ENCODE measurements around the gene KCTD1.

KCTD1 gene

DNA sequence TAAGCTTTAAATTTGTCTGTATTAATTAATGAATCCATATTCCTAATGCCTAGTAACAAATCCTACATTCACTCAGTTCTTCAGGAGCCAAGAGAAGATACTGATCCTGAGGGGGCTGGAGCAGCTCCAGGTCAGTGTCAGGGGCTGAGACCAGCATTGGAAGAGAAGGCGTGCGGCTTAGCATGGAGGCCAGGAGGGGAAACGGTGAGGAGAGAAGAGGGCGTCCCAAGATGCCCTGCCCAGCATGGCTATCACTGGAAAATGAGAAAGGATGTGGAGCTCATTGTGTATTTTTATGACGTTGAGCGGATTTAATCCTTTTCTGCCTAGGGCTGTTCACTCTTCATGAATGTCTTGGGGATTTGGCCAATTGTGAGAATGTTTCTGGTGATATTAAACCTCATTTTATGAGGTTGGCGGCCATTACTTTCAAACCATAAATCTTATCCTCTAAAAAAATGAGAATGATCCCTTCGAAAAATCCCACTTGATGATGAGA, 131.7 kb downstream of the KCTD1 start:
- H3K4me3 ChIP-seq (ENCODE audit: low read length), result no peak overlapping the region
- TF ChIP-seq ZNF274 (IDR thresholded peaks at IDR 0.05; ENCODE audit: low read depth, low read length), result no peak

DNA sequence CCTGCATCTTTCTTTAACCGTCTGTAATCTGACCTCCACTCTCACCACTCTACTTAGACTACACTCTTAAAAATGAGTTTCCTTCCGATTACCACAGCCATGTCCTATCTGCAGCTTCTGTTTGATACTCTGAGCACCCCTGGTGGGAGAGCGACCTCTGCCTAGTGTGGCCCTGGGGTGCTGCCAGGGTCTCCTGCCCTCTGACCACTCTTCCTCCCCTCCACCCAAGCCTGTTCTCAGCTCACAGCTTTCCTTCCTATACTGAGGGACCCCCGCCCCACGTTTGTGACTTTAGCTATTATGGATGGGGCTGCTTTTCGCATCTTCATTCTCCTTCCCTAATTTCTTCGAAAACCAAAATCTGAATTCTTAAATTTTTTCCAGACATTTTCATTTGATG, 132.7 kb downstream of the KCTD1 start:
- H3K4me3 ChIP-seq (ENCODE audit: low read length), result no peak overlapping the region
- no peak for TF ChIP-seq ZNF274 (IDR thresholded peaks at IDR 0.05; ENCODE audit: low read depth, low read length)

DNA sequence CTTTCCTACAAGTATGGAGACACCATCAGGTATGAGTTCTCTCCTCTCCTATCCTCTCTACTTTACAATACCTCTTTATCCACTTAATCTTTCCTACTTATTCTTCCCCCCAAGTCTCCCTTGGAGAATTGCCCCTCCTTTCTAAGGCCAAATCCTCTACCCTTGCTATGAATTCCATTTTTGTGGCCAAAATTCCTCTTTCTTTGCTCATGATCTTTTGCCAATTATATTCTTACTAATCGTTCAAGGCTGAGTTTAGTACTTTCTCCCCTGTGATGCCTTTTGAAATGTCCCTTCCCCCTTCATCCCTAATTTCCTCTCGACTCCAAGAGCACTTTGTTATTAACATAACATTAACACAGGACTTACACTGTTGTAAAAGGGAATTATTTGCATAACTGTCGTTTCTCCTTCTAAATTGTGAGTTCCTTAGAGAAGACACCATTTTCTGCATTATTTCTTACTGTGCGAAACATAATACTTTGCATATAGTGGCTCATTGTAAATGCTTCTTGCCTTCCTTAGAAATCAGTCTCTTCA, 133.4 kb downstream of the KCTD1 start:
- TF ChIP-seq ZNF274 (IDR thresholded peaks at IDR 0.05; ENCODE audit: low read depth, low read length), result no peak
- no peak overlapping the region for H3K4me3 ChIP-seq (ENCODE audit: low read length)

DNA sequence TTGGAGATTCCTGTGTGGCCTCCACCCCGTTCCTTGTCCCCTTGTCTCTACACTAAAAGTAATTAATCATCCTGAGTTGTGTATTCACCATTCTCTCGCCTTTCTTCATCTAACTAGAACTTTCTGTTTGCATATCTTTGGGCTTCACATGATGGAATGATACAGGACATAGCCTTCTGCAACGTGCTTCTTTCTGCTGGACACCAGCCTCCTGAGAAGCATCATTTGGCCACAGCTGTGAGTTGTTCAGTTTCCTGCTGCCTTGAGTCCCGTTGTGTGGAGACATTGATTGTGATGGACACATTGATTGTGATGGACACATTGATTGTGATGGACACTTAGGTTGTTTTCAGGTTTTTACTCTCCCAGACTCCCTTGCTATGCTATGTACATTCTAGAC, 139.3 kb downstream of the KCTD1 start:
- no peak for TF ChIP-seq ZNF274 (IDR thresholded peaks at IDR 0.05; ENCODE audit: low read depth, low read length)

DNA sequence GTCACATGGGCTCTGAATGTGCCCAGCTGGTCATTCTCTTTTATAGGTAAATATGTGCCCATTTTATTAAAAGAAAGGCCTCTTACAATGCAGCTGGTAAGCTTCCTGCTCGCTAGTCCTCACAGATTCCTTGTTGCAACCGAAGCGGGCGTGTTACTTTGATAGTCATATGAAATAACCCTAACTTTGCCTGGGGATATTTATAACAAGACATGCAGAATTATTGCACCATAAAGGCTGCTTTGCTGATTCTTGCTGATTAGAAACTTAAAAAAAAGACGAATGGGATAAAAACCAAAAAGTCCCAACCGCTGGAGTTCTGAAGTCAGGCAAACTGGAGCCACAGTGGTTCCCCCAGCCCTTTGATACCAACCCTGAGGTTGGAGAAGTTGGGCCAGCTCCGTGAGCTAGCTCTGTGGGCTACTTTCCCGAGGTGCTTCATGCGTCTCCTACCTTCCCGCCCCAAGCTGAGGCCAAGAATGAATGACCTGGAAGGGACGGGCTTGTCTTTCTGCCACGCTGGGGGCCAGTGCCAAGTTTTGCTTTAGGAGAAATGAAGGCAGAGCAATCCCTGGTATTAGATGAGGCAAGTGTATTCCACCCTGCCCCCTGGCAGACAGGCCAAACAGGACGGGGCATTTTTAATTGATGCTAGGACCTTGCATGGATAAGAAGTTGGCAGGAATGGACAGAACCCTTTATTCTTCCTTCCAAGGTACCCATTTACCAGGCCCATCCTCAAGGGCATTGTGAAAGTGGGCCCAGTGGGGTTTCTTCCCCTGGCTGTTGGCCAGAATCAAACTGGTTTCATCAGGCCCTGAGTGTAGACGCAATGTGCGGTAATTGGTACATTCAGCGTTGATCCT, 140.4 kb downstream of the KCTD1 start:
- no peak overlapping the region for H3K4me3 ChIP-seq (ENCODE audit: low read length)
- no peak for TF ChIP-seq ZNF274 (IDR thresholded peaks at IDR 0.05; ENCODE audit: low read depth, low read length)

More for the DNA sequence above, 139.3 kb downstream of the KCTD1 start:
- H3K4me3 ChIP-seq (ENCODE audit: low read length), result no peak overlapping the region

DNA sequence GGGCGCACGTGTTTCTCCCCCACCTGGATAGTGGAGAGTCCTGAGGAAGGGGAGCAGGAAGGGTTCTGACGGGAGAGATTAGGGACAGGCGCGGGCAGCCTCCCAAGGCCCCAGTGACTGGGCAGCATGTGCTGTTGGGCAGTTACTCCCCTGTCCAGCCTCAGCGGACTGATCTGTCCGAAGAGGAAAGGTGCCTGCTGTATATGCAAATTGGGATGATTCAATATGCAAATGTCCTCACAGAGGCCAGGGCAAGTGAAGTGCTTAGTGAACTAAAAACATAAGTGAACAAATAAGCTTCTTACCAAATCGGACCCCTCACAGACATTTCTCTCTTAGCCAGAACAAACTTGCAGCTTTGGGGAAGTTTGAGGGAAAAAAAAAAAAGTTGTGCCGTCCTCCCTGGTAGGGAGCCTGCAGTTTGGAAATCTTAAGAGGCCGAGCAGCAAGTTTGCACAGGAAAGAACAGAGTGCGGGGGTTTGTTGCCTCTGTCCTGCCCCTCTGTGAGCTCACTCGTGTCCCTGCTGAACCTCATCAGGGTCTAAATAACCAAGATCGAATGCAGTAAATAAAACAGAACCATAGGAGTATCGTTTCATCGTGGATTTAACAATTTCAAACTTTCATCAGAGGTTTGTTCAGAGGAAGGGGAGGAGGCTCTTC, 141.4 kb downstream of the KCTD1 start:
- no peak for TF ChIP-seq ZNF274 (IDR thresholded peaks at IDR 0.05; ENCODE audit: low read depth, low read length)
- H3K4me3 ChIP-seq (ENCODE audit: low read length), result no peak overlapping the region

DNA sequence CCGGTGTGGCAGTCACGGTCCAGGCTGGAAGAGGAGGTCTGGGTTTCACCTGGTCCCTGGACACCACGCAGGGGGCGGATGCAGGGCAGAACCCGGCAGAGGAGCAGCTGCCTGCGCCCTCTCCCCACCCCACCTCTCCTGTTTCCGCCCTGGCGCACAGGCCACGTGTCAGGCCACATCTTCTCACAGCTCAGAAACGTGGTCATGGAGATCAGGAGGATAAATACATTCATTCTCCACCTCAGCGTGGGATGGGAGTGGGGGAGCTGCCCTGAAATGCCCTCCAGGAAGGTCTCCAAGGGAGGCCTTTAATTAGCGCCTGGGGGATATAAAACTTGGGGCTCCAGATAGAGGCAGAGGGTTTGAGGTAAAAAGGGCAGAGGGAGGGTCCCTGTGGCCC, 142.0 kb downstream of the KCTD1 start:
- TF ChIP-seq ZNF274 (IDR thresholded peaks at IDR 0.05; ENCODE audit: low read depth, low read length), result no peak

DNA sequence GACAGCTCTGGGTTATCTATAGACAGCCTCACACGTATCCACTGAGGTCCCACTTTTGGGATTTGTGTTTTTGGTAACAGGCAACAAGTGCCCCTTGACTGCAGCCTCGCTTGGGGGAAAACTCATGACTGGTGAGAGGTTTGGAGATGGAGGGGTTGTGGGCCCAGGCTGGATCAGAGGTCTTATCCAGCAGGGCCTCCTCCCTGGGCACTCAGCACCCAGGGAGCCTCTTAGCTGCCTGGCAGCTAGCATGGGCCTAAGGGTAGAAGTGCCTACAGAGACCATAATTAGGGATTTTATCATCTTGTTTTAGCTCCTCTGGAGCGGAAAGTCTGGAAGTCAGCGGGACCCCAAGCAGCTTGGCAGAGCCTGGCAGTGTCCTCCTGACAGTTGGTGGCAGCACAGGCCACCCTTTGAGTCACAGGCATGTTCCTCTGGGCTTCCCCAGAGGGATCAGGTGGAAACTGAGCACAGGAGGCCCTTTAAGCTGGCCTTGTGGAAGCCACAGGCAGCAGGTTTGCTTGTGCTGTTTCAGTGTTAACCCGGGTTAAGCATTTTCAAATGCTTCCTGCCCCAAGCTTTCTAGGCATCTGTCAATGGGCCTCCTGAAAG, 143.1 kb downstream of the KCTD1 start:
- no peak for TF ChIP-seq ZNF274 (IDR thresholded peaks at IDR 0.05; ENCODE audit: low read depth, low read length)
- no peak overlapping the region for H3K4me3 ChIP-seq (ENCODE audit: low read length)

More for the DNA sequence above, 142.0 kb downstream of the KCTD1 start:
- no peak overlapping the region for H3K4me3 ChIP-seq (ENCODE audit: low read length)
